GM13977 (cell line): ENCODE data around the gene SLC39A7.

Source experiments
- DNase-seq: peaks from one replicate; pipeline ENCODE4 v3.0.0; 2012; ENCODE audit warnings: low spot score
- in situ Hi-C: fragments of 300-500 bp; cut with MboI; formaldehyde crosslinking; loops from one replicate; pipeline ENCODE4 v1.12.0; 2022; ENCODE audit warnings: low sequenced_read_pairs, low pct_unique_long_range_greater_than_20kb, mixed read lengths, inconsistent platforms; ENCODE audit not compliant: unreplicated experiment
- TF ChIP-seq, protein P1 (sequence below): IDR thresholded peaks from 2 replicates; pipeline ENCODE4 v1.5.1; 2012; ENCODE audit warnings: mild to moderate bottlenecking, control low read depth; ENCODE audit not compliant: insufficient read depth; ENCODE audit errors: extremely low read depth, missing control alignments

SLC39A7 gene

GRCh38 chr6:33183071-33183683 lies 17.5 kb upstream of the SLC39A7 start:
- in situ Hi-C loops, result no loop called here
- DNase-seq, result no peak
- TF ChIP-seq, protein P1, sequence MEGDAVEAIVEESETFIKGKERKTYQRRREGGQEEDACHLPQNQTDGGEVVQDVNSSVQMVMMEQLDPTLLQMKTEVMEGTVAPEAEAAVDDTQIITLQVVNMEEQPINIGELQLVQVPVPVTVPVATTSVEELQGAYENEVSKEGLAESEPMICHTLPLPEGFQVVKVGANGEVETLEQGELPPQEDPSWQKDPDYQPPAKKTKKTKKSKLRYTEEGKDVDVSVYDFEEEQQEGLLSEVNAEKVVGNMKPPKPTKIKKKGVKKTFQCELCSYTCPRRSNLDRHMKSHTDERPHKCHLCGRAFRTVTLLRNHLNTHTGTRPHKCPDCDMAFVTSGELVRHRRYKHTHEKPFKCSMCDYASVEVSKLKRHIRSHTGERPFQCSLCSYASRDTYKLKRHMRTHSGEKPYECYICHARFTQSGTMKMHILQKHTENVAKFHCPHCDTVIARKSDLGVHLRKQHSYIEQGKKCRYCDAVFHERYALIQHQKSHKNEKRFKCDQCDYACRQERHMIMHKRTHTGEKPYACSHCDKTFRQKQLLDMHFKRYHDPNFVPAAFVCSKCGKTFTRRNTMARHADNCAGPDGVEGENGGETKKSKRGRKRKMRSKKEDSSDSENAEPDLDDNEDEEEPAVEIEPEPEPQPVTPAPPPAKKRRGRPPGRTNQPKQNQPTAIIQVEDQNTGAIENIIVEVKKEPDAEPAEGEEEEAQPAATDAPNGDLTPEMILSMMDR, result no peak

DNA sequence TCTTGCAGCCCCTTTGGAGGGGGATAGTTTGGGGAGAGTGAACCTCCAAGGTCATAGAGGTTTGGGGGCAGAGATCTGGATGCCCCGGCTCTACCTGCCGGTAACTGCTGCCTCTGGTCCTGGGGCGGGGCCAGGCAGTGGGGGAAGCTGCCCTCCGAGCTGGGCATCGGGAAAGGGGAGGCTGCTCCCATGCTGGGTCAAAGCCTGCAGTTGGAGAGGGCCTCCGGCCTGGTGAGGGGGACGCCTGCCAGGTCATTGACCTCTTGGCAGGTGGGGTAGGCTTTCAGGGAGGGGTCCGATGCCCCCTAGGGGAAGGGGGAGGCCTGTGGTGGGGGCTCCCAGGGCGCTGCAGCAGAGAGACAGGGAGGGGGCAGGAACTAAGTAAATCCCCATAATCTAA lies 15.5 kb upstream of the SLC39A7 start:
- in situ Hi-C loops, result no loop called here
- TF ChIP-seq, protein P1, result no peak
- DNase-seq, result no peak

DNA sequence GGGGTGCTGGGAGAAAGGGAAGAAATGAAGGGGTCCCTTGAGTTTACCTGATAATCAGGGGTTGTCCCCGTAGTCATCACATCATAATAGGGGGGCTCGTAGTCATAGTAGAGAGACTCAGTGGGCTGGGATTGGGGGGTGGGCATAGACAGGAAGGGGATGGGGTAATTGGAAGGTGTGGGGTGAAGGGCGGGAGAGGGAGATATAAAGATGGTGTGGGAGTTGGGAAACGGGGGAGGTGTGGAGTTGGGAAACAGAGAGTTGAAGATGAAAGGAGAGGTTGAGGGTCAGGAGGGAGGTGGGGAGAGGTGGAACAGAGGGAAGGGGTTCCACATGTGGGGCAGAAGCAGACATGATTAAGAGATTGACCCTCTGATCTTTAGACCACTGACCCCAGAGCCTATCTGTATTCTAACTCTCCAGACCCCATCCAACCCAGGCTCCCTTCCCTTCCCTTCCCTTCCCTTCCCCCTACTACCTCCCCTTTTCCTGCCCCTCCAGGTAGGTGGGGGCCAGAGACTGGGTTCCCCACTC lies 14.9 kb upstream of the SLC39A7 start:
- TF ChIP-seq, protein P1, result no peak
- DNase-seq, result no peak

DNA sequence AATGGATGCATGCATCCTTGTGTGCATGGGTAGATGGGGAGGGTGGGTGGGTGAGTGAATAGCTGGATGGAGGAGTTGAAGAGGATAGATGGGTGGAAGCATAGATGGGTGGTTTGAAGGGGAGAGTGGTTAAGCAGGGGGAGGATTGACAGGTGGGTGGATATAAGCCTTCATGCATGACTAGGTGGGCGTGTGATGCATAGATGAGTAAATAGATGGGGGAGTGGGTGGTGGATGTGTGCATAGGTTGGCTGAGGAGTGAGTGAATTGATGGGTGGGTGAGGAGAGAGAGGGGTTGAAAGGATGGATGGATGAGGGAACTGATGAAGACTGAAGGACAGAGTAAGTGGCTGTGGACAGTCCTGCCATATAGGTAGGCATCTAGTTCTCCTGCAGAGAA lies 12.9 kb upstream of the SLC39A7 start:
- in situ Hi-C loops, result no loop called here
- no peak for DNase-seq
- TF ChIP-seq, protein P1, result no peak

More for the DNA sequence above, 14.9 kb upstream of the SLC39A7 start:
- in situ Hi-C loops, result no loop called here

DNA sequence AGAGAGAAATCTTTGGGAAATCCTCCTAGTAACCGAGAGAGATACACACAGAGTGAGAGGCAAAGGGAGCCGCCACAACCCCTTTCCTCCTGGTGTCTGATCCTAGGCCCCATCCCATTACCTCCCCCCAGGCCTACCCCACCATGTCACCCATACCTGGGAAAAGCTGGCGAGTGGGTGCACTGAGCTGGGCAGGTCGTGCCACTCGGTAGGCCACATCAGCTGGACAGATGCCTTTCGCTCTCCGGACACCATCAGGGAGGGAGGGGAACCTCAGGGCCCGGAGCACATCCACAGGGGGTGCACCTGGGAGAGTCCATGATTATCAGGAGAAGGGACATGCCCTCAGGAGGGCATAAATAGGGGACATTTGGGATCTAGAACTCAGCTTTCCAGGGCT lies 11.5 kb upstream of the SLC39A7 start:
- no peak for DNase-seq
- TF ChIP-seq, protein P1, result no peak
- in situ Hi-C loops, result no loop called here

DNA sequence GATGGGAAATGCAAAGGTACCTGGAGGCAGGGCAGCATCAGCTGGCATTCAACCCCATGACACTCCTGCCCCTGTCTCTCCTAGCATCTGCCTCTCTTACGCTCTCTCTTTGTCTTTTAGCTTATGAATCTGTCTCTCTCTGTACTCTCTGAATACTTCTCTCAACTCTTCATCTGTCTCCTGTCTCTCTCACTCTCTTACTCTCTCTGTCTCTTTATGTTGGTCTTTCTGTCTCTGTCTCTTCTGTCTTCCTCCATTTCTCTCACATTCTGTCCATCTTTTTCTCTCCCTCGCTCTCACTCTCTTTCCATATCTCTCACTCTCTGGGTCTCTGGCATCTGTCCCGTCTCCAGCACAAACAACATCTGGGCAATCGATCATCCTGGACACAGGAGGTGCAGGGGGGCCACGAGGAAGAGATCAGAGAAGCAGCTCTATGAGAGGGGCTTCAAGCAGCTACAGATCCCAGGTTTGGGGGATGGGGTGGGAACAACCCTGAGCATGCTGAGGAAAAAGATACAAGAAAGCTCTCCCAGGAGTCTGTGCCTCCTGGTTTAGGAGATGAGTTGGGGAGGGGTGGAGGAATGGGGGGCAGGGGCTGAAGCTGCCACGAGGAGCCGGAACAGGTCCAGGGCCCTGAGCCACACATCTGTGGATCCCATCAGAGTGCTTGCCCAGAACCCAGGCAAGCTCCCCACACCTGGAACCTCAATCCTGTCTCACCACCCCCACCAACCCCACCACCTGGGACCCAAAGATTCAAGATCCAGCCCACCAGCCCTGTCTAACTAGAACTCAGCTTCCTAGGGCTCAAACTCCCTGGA lies 10.8 kb upstream of the SLC39A7 start:
- in situ Hi-C loops, result no loop called here
- TF ChIP-seq, protein P1, result no peak
- DNase-seq, result no peak
